Measurements from ENCODE around the gene DAND5.
"Not testable (repeated sequence)": the region's sequence is repeated elsewhere in the genome, so short reads cannot be mapped to it uniquely, and the experiment has no call there.

The DAND5 gene

GRCh38 chr19:12953799-12954611, 15.4 kb upstream of the DAND5 start:
- Histone ChIP-seq H3K4me3 (ENCODE audit: insufficient read depth, low read depth, low read length) (no peak overlapping the region), H3K36me3 (ENCODE audit: control insufficient read depth, insufficient read depth, low read length) (peaks cover 30% of the 10 kb centered on the region), H3K27ac (ENCODE audit: insufficient read depth, low read depth, low read length, poor library complexity, severe bottlenecking) (no peak overlapping the region), H3K4me1 (ENCODE audit: control insufficient read depth, insufficient read depth, low read length) (peaks cover 4% of the 10 kb centered on the region), H3K27me3 (ENCODE audit: control insufficient read depth, insufficient read depth, low read length, poor library complexity, severe bottlenecking) (no peaks in the 10 kb centered on the region), H3K9me3 (ENCODE audit: control insufficient read depth, low read length) (no peaks in the 10 kb centered on the region)
- 91 to 95% methylated on average over 11 to 12 of the region's 12 CpGs for WGBS, 2 experiments

- Histone ChIP-seq H3K4me3 (ENCODE audit: insufficient read depth, low read depth, low read length) (no peak overlapping the region), H3K27me3 (ENCODE audit: control insufficient read depth, insufficient read depth, low read length, poor library complexity, severe bottlenecking) (no peaks in the 10 kb centered on the region), H3K36me3 (ENCODE audit: control insufficient read depth, insufficient read depth, low read length) (peaks cover 24% of the 10 kb centered on the region), H3K27ac (ENCODE audit: insufficient read depth, low read depth, low read length, poor library complexity, severe bottlenecking) (no peak overlapping the region), H3K9me3 (ENCODE audit: control insufficient read depth, low read length) (no peaks in the 10 kb centered on the region), H3K4me1 (ENCODE audit: control insufficient read depth, insufficient read depth, low read length) (peaks cover 4% of the 10 kb centered on the region)
- 100% methylated on average over 1 of the region's 1 CpG; no CpG with 5 or more reads in 1 of the 2 experiments for WGBS, 2 experiments
These were observed 14.8 kb upstream of the DAND5 start for GRCh38 chr19:12954612-12954962.

- H3K4me1 ChIP-seq (ENCODE audit: control insufficient read depth, insufficient read depth, low read length); H3K27ac ChIP-seq (ENCODE audit: insufficient read depth, low read depth, low read length, poor library complexity, severe bottlenecking); H3K27me3 ChIP-seq (ENCODE audit: control insufficient read depth, insufficient read depth, low read length, poor library complexity, severe bottlenecking); H3K9me3 ChIP-seq (ENCODE audit: control insufficient read depth, low read length): not testable (repeated sequence)
- peaks cover 16% of the 10 kb centered on the region for H3K36me3 ChIP-seq (ENCODE audit: control insufficient read depth, insufficient read depth, low read length)
- peak overlapping the region; percentile 93 for H3K4me3 ChIP-seq (ENCODE audit: insufficient read depth, low read depth, low read length)
- 89 to 95% methylated on average over 9 of the region's 9 CpGs for WGBS, 2 experiments
These were observed 13.8 kb upstream of the DAND5 start for GRCh38 chr19:12955575-12955974.

GRCh38 chr19:12955996-12956395, 13.4 kb upstream of the DAND5 start:
- H3K9me3 ChIP-seq (ENCODE audit: control insufficient read depth, low read length): no peaks in the 10 kb centered on the region
- H3K36me3 ChIP-seq (ENCODE audit: control insufficient read depth, insufficient read depth, low read length): peaks cover 16% of the 10 kb centered on the region
- H3K4me3 ChIP-seq (ENCODE audit: insufficient read depth, low read depth, low read length): peak overlapping the region; percentile 93
- peaks cover 4% of the 10 kb centered on the region for H3K4me1 ChIP-seq (ENCODE audit: control insufficient read depth, insufficient read depth, low read length)
- 71 to 72% methylated on average over 12 of the region's 12 CpGs for WGBS, 2 experiments
- H3K27ac ChIP-seq (ENCODE audit: insufficient read depth, low read depth, low read length, poor library complexity, severe bottlenecking): no peak overlapping the region
- H3K27me3 ChIP-seq (ENCODE audit: control insufficient read depth, insufficient read depth, low read length, poor library complexity, severe bottlenecking): no peaks in the 10 kb centered on the region

- WGBS, 2 experiments: 4% methylated on average over 81 to 84 of the region's 84 CpGs
- Histone ChIP-seq H3K9me3 (ENCODE audit: control insufficient read depth, low read length) (no peaks in the 10 kb centered on the region), H3K4me1 (ENCODE audit: control insufficient read depth, insufficient read depth, low read length) (peaks cover 4% of the 10 kb centered on the region), H3K36me3 (ENCODE audit: control insufficient read depth, insufficient read depth, low read length) (peaks cover 16% of the 10 kb centered on the region), H3K27ac (ENCODE audit: insufficient read depth, low read depth, low read length, poor library complexity, severe bottlenecking) (peak within 1 kb of the TSS; percentile 82), H3K27me3 (ENCODE audit: control insufficient read depth, insufficient read depth, low read length, poor library complexity, severe bottlenecking) (no peaks in the 10 kb centered on the region), H3K4me3 (ENCODE audit: insufficient read depth, low read depth, low read length) (peak within 1 kb of the TSS; percentile 93)
These were observed 12.7 kb upstream of the DAND5 start, which contains the start of gene GADD45GIP1 for GRCh38 chr19:12956446-12957388. Gene GADD45GIP1 (minus strand): TSS chr19:12957223. CDS start chr19:12957212, 11 bp downstream.

GRCh38 chr19:12957389-12957952, 11.9 kb upstream of the DAND5 start:
- H3K9me3 ChIP-seq (ENCODE audit: control insufficient read depth, low read length); H3K4me1 ChIP-seq (ENCODE audit: control insufficient read depth, insufficient read depth, low read length); H3K27me3 ChIP-seq (ENCODE audit: control insufficient read depth, insufficient read depth, low read length, poor library complexity, severe bottlenecking): not testable (repeated sequence)
- WGBS, 2 experiments: 79 to 81% methylated on average over 28 of the region's 31 CpGs
- peak overlapping the region; percentile 93 for H3K4me3 ChIP-seq (ENCODE audit: insufficient read depth, low read depth, low read length)
- H3K27ac ChIP-seq (ENCODE audit: insufficient read depth, low read depth, low read length, poor library complexity, severe bottlenecking): peak overlapping the region; percentile 82
- H3K36me3 ChIP-seq (ENCODE audit: control insufficient read depth, insufficient read depth, low read length): peaks cover 10% of the 10 kb centered on the region

GRCh38 chr19:12959481-12959880, 9.9 kb upstream of the DAND5 start:
- Histone ChIP-seq H3K9me3 (ENCODE audit: control insufficient read depth, low read length) (no peaks in the 10 kb centered on the region), H3K27me3 (ENCODE audit: control insufficient read depth, insufficient read depth, low read length, poor library complexity, severe bottlenecking) (no peaks in the 10 kb centered on the region), H3K36me3 (ENCODE audit: control insufficient read depth, insufficient read depth, low read length) (no peaks in the 10 kb centered on the region), H3K4me1 (ENCODE audit: control insufficient read depth, insufficient read depth, low read length) (peaks cover 4% of the 10 kb centered on the region), H3K4me3 (ENCODE audit: insufficient read depth, low read depth, low read length) (no peak overlapping the region), H3K27ac (ENCODE audit: insufficient read depth, low read depth, low read length, poor library complexity, severe bottlenecking) (no peak overlapping the region)
- 78 to 82% methylated on average over 5 to 6 of the region's 6 CpGs for WGBS, 2 experiments

GRCh38 chr19:12965017-12965811, 4.2 kb upstream of the DAND5 start:
- Histone ChIP-seq H3K9me3 (ENCODE audit: control insufficient read depth, low read length) (no peaks in the 10 kb centered on the region), H3K27ac (ENCODE audit: insufficient read depth, low read depth, low read length, poor library complexity, severe bottlenecking) (no peak overlapping the region), H3K4me1 (ENCODE audit: control insufficient read depth, insufficient read depth, low read length) (peaks cover 6% of the 10 kb centered on the region), H3K27me3 (ENCODE audit: control insufficient read depth, insufficient read depth, low read length, poor library complexity, severe bottlenecking) (no peaks in the 10 kb centered on the region), H3K36me3 (ENCODE audit: control insufficient read depth, insufficient read depth, low read length) (no peaks in the 10 kb centered on the region), H3K4me3 (ENCODE audit: insufficient read depth, low read depth, low read length) (peak overlapping the region; percentile 19)
- WGBS, 2 experiments: 3 to 4% methylated on average over 34 of the region's 34 CpGs

GRCh38 chr19:12965812-12966135, 3.6 kb upstream of the DAND5 start:
- no peaks in the 10 kb centered on the region for H3K9me3 ChIP-seq (ENCODE audit: control insufficient read depth, low read length)
- H3K36me3 ChIP-seq (ENCODE audit: control insufficient read depth, insufficient read depth, low read length): no peaks in the 10 kb centered on the region
- 59 to 72% methylated on average over 6 to 8 of the region's 8 CpGs for WGBS, 2 experiments
- no peak overlapping the region for H3K27ac ChIP-seq (ENCODE audit: insufficient read depth, low read depth, low read length, poor library complexity, severe bottlenecking)
- H3K27me3 ChIP-seq (ENCODE audit: control insufficient read depth, insufficient read depth, low read length, poor library complexity, severe bottlenecking): no peaks in the 10 kb centered on the region
- H3K4me3 ChIP-seq (ENCODE audit: insufficient read depth, low read depth, low read length): peak overlapping the region; percentile 6
- H3K4me1 ChIP-seq (ENCODE audit: control insufficient read depth, insufficient read depth, low read length): peaks cover 6% of the 10 kb centered on the region

All from ectodermal cell (in vitro differentiated cells).